ENCODE measurements around the gene ST6GAL1. TPM values are rescaled to one million over a fixed set of nuclear protein-coding genes. Genes with fewer than 3 reads are reported as not detected.

ST6GAL1 gene
- total and polyA plus RNA-seq, 2 of the 8 experiments (the other 6 are each of a cell fraction or from before 2014, with no cell fraction given), result 62.8 to 80.9 TPM

DNA sequence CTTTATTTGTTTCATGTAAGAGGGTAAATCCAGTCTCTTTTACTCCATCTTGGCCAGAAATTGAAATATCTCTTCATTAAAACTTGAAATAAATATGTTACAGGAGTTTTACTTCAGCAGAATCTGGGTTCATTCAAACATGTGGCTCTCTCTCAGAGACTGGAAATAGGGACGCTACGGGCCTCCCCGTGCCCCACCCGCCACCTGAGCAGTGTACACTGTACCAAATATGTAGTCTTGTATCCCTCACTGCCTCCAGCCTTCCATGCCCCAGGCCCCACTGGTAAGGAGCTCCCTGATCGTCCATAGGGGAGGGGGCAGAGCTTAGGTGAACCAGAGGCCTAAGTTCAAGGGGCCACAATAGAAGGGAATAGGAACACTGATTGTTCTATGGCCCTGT lies 172.9 kb downstream of the ST6GAL1 start:
- Histone ChIP-seq H4K8ac (ENCODE audit: extremely low read depth, insufficient read depth, low read length) (no peak overlapping the region), H2AFZ (ENCODE audit: low read length) (no peak overlapping the region), H4K5ac (ENCODE audit: insufficient read length, low read depth, low read length) (no peak overlapping the region), H2AK5ac (ENCODE audit: low read depth, low read length) (no peak overlapping the region), H3K9ac (replicated peaks in 1 of 4; ENCODE audit: extremely low read depth in 1 of 4, low read depth in 3 of 4, low read length in 3 of 4) (no peak overlapping the region), H3K4me2 (ENCODE audit: insufficient read depth in 1 of 2, low read depth in 2 of 2, low read length in 2 of 2) (no peak overlapping the region), H2BK120ac (replicated peaks; ENCODE audit: low read depth, low read length) (no peak overlapping the region), H3K23me2 (ENCODE audit: low read depth, low read length) (no peaks in the 10 kb centered on the region; the same call in 1 of the 2 replicates), H3K18ac (ENCODE audit: extremely low read depth, low read length) (no peak overlapping the region), H3K79me2 (ENCODE audit: control insufficient read depth in 1 of 2, insufficient read depth in 2 of 2, low read length in 2 of 2) (no peaks in the 10 kb centered on the region; a peak in 1 of 4 replicates), H3K9me3 (ENCODE audit: insufficient read depth in 2 of 2, low read depth in 1 of 2, low read length in 1 of 2) (no peaks in the 10 kb centered on the region), H3K4me1 (replicated peaks in 1 of 4; ENCODE audit: control insufficient read depth in 3 of 4, insufficient read depth in 4 of 4, low read length in 3 of 4) (peaks cover 0 to 7% (median 1%) of the 10 kb centered on the region in 4 experiments; a peak in 3 of 7 replicates), H3K36me3 (ENCODE audit: control insufficient read depth in 2 of 4, insufficient read depth in 4 of 4, low read length in 3 of 4) (no peaks in the 10 kb centered on the region), H3K79me1 (ENCODE audit: low read depth, low read length) (no peaks in the 10 kb centered on the region), H4K91ac (replicated peaks; ENCODE audit: insufficient read length, low read length) (no peak overlapping the region), H2BK20ac (ENCODE audit: low read length) (no peak overlapping the region), H2BK15ac (ENCODE audit: low read length) (no peak overlapping the region), H2BK5ac (ENCODE audit: low read depth, low read length) (no peak overlapping the region), H3K27me3 (replicated peaks in 1 of 4; ENCODE audit: control insufficient read depth in 3 of 4, extremely low read depth in 1 of 4, insufficient read depth in 3 of 4, low read length in 3 of 4) (no peaks in the 10 kb centered on the region), H4K20me1 (replicated peaks in 1 of 2; ENCODE audit: control insufficient read depth in 1 of 2, insufficient read depth in 2 of 2, low read length in 2 of 2) (no peaks in the 10 kb centered on the region), H3K27ac (ENCODE audit: low read depth, low read length) (no peak overlapping the region), H3K23ac (ENCODE audit: insufficient read length) (no peak overlapping the region), H2BK12ac (ENCODE audit: low read depth, low read length) (no peak overlapping the region), H3K56ac (replicated peaks; ENCODE audit: insufficient read length, low read depth, low read length) (no peak overlapping the region), H3K14ac (ENCODE audit: insufficient read length) (no peak overlapping the region), H3K4me3 (ENCODE audit: extremely low read depth in 1 of 4, insufficient read depth in 2 of 4, low read depth in 3 of 4, low read length in 4 of 4) (no peak overlapping the region), H3K4ac (replicated peaks; ENCODE audit: insufficient read length, low read depth, low read length) (no peak overlapping the region)
- FAIRE-seq (no peak), DNase-seq (ENCODE audit: low read depth in 1 of 2, low spot score in 2 of 2) (no peak)
- 94% methylated on average over 5 of the region's 5 CpGs; no CpG with 5 or more reads in 1 of the 2 experiments for WGBS, 2 experiments (ENCODE audit: extremely low coverage in 1 of 2, insufficient coverage in 1 of 2, insufficient read length in 1 of 2, insufficient replicate concordance in 2 of 2, low coverage in 1 of 2, low lambda C conversion rate in 2 of 2, missing lambda C conversion rate in 1 of 2)
- TF ChIP-seq TCF12 (IDR thresholded peaks at IDR 0.05; ENCODE audit: low read depth, low read length), result no peak
- no peak for TF ChIP-seq RFX5 (IDR thresholded peaks at IDR 0.05; ENCODE audit: borderline replicate concordance, low read depth, low read length)
- no peak for TF ChIP-seq FOSL1 (IDR thresholded peaks at IDR 0.05; ENCODE audit: insufficient read depth, low read depth, low read length)
- TF ChIP-seq POLR2AphosphoS5 (IDR thresholded peaks at IDR 0.05; ENCODE audit: low read depth, low read length), result no peak
- no peak for TF ChIP-seq CHD1 (IDR thresholded peaks at IDR 0.05; ENCODE audit: low read depth, low read length)
- TF ChIP-seq EGR1 (IDR thresholded peaks at IDR 0.05; ENCODE audit: borderline replicate concordance, low read depth, low read length), result no peak
- no peak for TF ChIP-seq JUND (IDR thresholded peaks at IDR 0.05; ENCODE audit: low read length)
- no peak for TF ChIP-seq SUZ12 (IDR thresholded peaks at IDR 0.05; ENCODE audit: low read length)
- TF ChIP-seq KDM1A (IDR thresholded peaks at IDR 0.05; ENCODE audit: borderline replicate concordance, low read length), result no peak
- no peak for TF ChIP-seq RBBP5 (IDR thresholded peaks at IDR 0.05; ENCODE audit: borderline replicate concordance, low read depth, low read length)
- no peak for TF ChIP-seq RNF2 (IDR thresholded peaks at IDR 0.05; ENCODE audit: borderline replicate concordance, low read depth, low read length, missing control alignments, poor library complexity, severe bottlenecking)
- no peak for TF ChIP-seq CHD2 (IDR thresholded peaks at IDR 0.05; ENCODE audit: low read length)
- no peak for TF ChIP-seq SP1 (IDR thresholded peaks at IDR 0.05; ENCODE audit: low read depth, low read length)
- no peak for TF ChIP-seq CEBPB (IDR thresholded peaks at IDR 0.05; ENCODE audit: low read depth, low read length)
- POLR2A ChIA-PET (ENCODE audit: partially characterized antibody), result no interaction called here
- CTCF ChIA-PET (ENCODE audit: partially characterized antibody), result interaction anchor here (0.6 to 3.8 kb wide), 5 partner anchors 9 to 225 kb away, joined by 3 to 35 read pairs (median 7); no protein-coding TSS in a partner anchor

Data from H1 (cell line).